GM12891 (cell line): ENCODE results near the gene AP2A1.

Experiments used
- PAX5 ChIP-seq: IDR thresholded peaks from 2 replicates; pipeline ENCODE4 v1.6.1; 2011; ENCODE audit warnings: low read length, moderate library complexity, mild to moderate bottlenecking; ENCODE audit not compliant: insufficient read depth, severe bottlenecking
- POLR2A ChIP-seq: IDR thresholded peaks from 2 replicates; pipeline ENCODE4 v1.6.1; 2011; ENCODE audit warnings: low read depth, low read length, control low read depth
- POLR2AphosphoS5 ChIP-seq: IDR thresholded peaks from 2 replicates; pipeline ENCODE4 v1.6.1; 2011; ENCODE audit warnings: low read depth, low read length, control low read depth
- POU2F2 ChIP-seq: IDR thresholded peaks from 2 replicates; pipeline ENCODE4 v1.6.1; 2011; ENCODE audit warnings: low read depth, mild to moderate bottlenecking, control low read depth, low read length, moderate library complexity
- SPI1 ChIP-seq: IDR thresholded peaks from 2 replicates; pipeline ENCODE4 v1.6.1; 2011; ENCODE audit warnings: low read depth, low read length, control low read depth
- TAF1 ChIP-seq: IDR thresholded peaks from 2 replicates; pipeline ENCODE4 v1.6.1; 2011; ENCODE audit warnings: low read depth, low read length, control low read depth

DNA sequence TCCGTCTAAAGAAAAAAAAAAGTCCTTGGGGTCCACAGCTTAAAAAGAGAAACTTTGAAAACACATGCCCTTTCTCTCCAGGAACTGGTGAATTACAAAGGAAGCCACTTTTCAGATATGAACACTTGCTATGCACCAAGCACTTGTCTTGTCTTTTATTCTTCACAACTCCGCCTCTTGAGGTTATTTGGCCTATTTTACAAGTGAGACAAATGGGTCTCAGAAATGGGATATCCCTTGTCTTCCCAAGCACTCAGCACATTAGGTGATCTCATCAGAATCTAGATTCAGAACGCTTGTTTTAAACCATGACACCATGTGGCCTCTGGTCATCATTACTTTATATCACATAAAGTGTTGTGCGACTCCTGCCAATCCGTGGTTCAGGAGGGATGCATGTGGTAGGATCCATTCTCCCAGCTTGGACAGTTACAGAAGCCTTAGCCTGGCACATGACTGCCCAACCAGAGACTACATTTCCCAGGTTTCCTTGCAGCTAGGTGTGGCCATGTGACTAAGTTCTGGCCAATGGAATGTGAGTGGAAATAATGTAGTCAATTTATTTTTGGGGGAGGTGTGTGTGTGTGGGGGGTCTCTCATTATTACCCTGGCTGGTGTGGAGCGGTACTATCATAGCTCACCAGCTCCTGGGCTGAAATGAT is 17.6 kb upstream of the AP2A1 start:
- TF ChIP-seq POLR2A, result no peak
- no peak for TF ChIP-seq TAF1
- no peak for TF ChIP-seq POLR2AphosphoS5
- no peak for TF ChIP-seq SPI1
- no peak for TF ChIP-seq POU2F2
- no peak for TF ChIP-seq PAX5
